ENCODE measurements around the gene SH3BP5L. TPM values are rescaled to one million over a fixed set of nuclear protein-coding genes. Genes with fewer than 3 reads are reported as not detected.

The SH3BP5L gene
- total and polyA plus RNA-seq, 2 of the 8 experiments (the other 6 are each of a cell fraction or from before 2014, with no cell fraction given): 20.2 to 28.4 TPM

DNA sequence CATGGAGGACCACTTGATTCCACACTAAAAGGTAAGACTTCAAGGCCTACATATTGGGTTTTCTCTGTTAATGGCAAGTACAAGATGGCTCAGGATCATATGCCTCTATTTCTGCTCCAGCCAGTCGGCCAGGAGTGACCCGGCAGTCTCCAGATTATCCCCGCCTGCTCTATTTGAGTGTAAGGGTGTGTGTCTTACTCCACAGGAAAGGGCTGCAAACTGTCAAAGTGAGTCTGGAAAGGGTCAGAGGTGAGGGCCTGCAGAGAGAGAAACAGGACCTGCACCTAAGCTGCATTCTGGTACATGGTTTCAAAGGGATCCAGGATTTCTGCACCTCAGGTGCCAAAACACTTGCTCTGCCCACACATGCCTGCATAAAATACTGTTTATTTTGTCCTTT, 23.9 kb upstream of the SH3BP5L start:
- H3K4me3 ChIP-seq (ENCODE audit: extremely low read depth in 1 of 4, insufficient read depth in 2 of 4, low read depth in 3 of 4, low read length in 4 of 4): no peak overlapping the region
- no peak overlapping the region for H3K4me2 ChIP-seq (ENCODE audit: insufficient read depth in 1 of 2, low read depth in 2 of 2, low read length in 2 of 2)
- CTCF ChIA-PET (ENCODE audit: partially characterized antibody): interaction anchor here (0.8 to 1.4 kb wide), 4 partner anchors 8 to 57 kb away, joined by 3 to 6 read pairs (median 4); partner anchors contain the start of gene ZNF692
- H2BK120ac ChIP-seq (replicated peaks; ENCODE audit: low read depth, low read length): no peak overlapping the region
- no peak overlapping the region for H2BK5ac ChIP-seq (ENCODE audit: low read depth, low read length)
- FAIRE-seq: no peak
- no peaks in the 10 kb centered on the region for H3K79me2 ChIP-seq (ENCODE audit: control insufficient read depth in 1 of 2, insufficient read depth in 2 of 2, low read length in 2 of 2)
- POLR2A ChIA-PET (ENCODE audit: partially characterized antibody): interaction anchor here (0.8 to 6.7 kb wide), 3 partner anchors 9 to 47 kb away, joined by 3 to 47 read pairs (median 10); partner anchors contain the start of genes ZNF672 and ZNF692
- no peak overlapping the region for H3K4ac ChIP-seq (replicated peaks; ENCODE audit: insufficient read length, low read depth, low read length)
- H2BK12ac ChIP-seq (ENCODE audit: low read depth, low read length): no peak overlapping the region
- H3K27ac ChIP-seq (ENCODE audit: low read depth, low read length): no peak overlapping the region
- 95% methylated on average over 3 of the region's 3 CpGs; no CpG with 5 or more reads in 1 of the 2 experiments for WGBS, 2 experiments (ENCODE audit: extremely low coverage in 1 of 2, insufficient coverage in 1 of 2, insufficient read length in 1 of 2, insufficient replicate concordance in 2 of 2, low coverage in 1 of 2, low lambda C conversion rate in 2 of 2, missing lambda C conversion rate in 1 of 2)
- H3K9me3 ChIP-seq (ENCODE audit: insufficient read depth in 2 of 2, low read depth in 1 of 2, low read length in 1 of 2): no peaks in the 10 kb centered on the region
- no peak overlapping the region for H3K56ac ChIP-seq (replicated peaks; ENCODE audit: insufficient read length, low read depth, low read length)
- H3K18ac ChIP-seq (ENCODE audit: extremely low read depth, low read length): no peak overlapping the region
- no peaks in the 10 kb centered on the region for H3K4me1 ChIP-seq (replicated peaks in 1 of 4; ENCODE audit: control insufficient read depth in 3 of 4, insufficient read depth in 4 of 4, low read length in 3 of 4)
- no peak overlapping the region for H2AFZ ChIP-seq (ENCODE audit: low read length)
- no peak overlapping the region for H4K5ac ChIP-seq (ENCODE audit: insufficient read length, low read depth, low read length)
- DNase-seq (ENCODE audit: low read depth in 1 of 2, low spot score in 2 of 2): no peak
- no peak overlapping the region for H2BK20ac ChIP-seq (ENCODE audit: low read length)
- H4K8ac ChIP-seq (ENCODE audit: extremely low read depth, insufficient read depth, low read length): no peak overlapping the region
- no peaks in the 10 kb centered on the region for H3K23me2 ChIP-seq (ENCODE audit: low read depth, low read length)
- H3K36me3 ChIP-seq (ENCODE audit: control insufficient read depth in 2 of 4, insufficient read depth in 4 of 4, low read length in 3 of 4): peaks cover 7 to 39% (median 37%) of the 10 kb centered on the region in 4 experiments
- H2AK5ac ChIP-seq (ENCODE audit: low read depth, low read length): no peak overlapping the region
- H3K14ac ChIP-seq (ENCODE audit: insufficient read length): no peak overlapping the region
- no peak overlapping the region for H4K91ac ChIP-seq (replicated peaks; ENCODE audit: insufficient read length, low read length)
- H2BK15ac ChIP-seq (ENCODE audit: low read length): no peak overlapping the region
- H3K79me1 ChIP-seq (ENCODE audit: low read depth, low read length): 0 out of 2 replicates have a peak, but pooled peaks cover 2% of the 10 kb centered on the region
- H3K9ac ChIP-seq (replicated peaks in 1 of 4; ENCODE audit: extremely low read depth in 1 of 4, low read depth in 3 of 4, low read length in 3 of 4): no peak overlapping the region
- H3K23ac ChIP-seq (ENCODE audit: insufficient read length): no peak overlapping the region
- no peaks in the 10 kb centered on the region for H3K27me3 ChIP-seq (replicated peaks in 1 of 4; ENCODE audit: control insufficient read depth in 3 of 4, extremely low read depth in 1 of 4, insufficient read depth in 3 of 4, low read length in 3 of 4)
- H4K20me1 ChIP-seq (replicated peaks in 1 of 2; ENCODE audit: control insufficient read depth in 1 of 2, insufficient read depth in 2 of 2, low read length in 2 of 2): peaks cover 7 to 24% of the 10 kb centered on the region in 2 experiments
- TF ChIP-seq EGR1 (IDR thresholded peaks at IDR 0.05; ENCODE audit: borderline replicate concordance, low read depth, low read length): no peak
- no peak for TF ChIP-seq SP1 (IDR thresholded peaks at IDR 0.05; ENCODE audit: low read depth, low read length)
- no peak for TF ChIP-seq GTF2F1 (IDR thresholded peaks at IDR 0.05; ENCODE audit: borderline replicate concordance, low read depth, low read length)
- no peak for TF ChIP-seq CHD2 (IDR thresholded peaks at IDR 0.05; ENCODE audit: low read length)
- no peak for TF ChIP-seq PHF8 (conservative IDR thresholded peaks at IDR 0.05; ENCODE audit: low read depth, low read length)
- TF ChIP-seq KDM5A (IDR thresholded peaks at IDR 0.05; ENCODE audit: low read length): no peak
- TF ChIP-seq, protein P1, sequence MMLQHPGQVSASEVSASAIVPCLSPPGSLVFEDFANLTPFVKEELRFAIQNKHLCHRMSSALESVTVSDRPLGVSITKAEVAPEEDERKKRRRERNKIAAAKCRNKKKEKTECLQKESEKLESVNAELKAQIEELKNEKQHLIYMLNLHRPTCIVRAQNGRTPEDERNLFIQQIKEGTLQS (IDR thresholded peaks at IDR 0.05; ENCODE audit: insufficient read depth, low read depth, low read length): no peak
- no peak for TF ChIP-seq HDAC6 (IDR thresholded peaks at IDR 0.05; ENCODE audit: low read depth, low read length)
- TF ChIP-seq ATF2 (IDR thresholded peaks at IDR 0.05; ENCODE audit: low read length): no peak

Data from H1 (cell line).